Limb (tissue), 2 donors: ENCODE results near the gene SH3GL1.
A peak's percentile ranks its signal among the peaks of the same experiment; 100 is the strongest.

Experiments
- DNase-seq, 2 donors: peaks; one replicate each; pipeline ENCODE4 v3.0.0-alpha.2; 2016; ENCODE audit errors: extremely low spot score in 2 of 2

SH3GL1 gene

GRCh38 chr19:4376028-4376670 lies 24.2 kb downstream of the SH3GL1 start:
- no peak for DNase-seq

GRCh38 chr19:4375164-4376027 lies 25.0 kb downstream of the SH3GL1 start:
- DNase-seq = peak in 1 of 2 donors; percentile 60

GRCh38 chr19:4374498-4375163 lies 25.7 kb downstream of the SH3GL1 start:
- DNase-seq = peak in 1 of 2 donors; percentile 38

GRCh38 chr19:4373601-4374497 lies 26.5 kb downstream of the SH3GL1 start:
- peak in 1 of 2 donors; percentile 32 for DNase-seq

GRCh38 chr19:4373013-4373367 lies 27.4 kb downstream of the SH3GL1 start:
- no peak for DNase-seq

- DNase-seq = peak in 1 of 2 donors; percentile 35
These were observed 28.0 kb downstream of the SH3GL1 start for GRCh38 chr19:4372165-4373012.

- DNase-seq = peak in 1 of 2 donors; percentile 53
These were observed 28.8 kb downstream of the SH3GL1 start for GRCh38 chr19:4371247-4372164.

GRCh38 chr19:4370418-4371041 lies 29.8 kb downstream of the SH3GL1 start:
- DNase-seq = no peak

- no peak for DNase-seq
These were observed 30.5 kb downstream of the SH3GL1 start for GRCh38 chr19:4369888-4370260.

GRCh38 chr19:4369109-4369887 lies 31.0 kb downstream of the SH3GL1 start:
- DNase-seq = no peak

- DNase-seq = no peak
These were observed 32.1 kb downstream of the SH3GL1 start for GRCh38 chr19:4368128-4368820.

GRCh38 chr19:4367781-4368127 lies 32.6 kb downstream of the SH3GL1 start:
- no peak for DNase-seq

GRCh38 chr19:4367336-4367723 lies 33.0 kb downstream of the SH3GL1 start:
- DNase-seq = no peak

GRCh38 chr19:4366666-4367335 lies 33.5 kb downstream of the SH3GL1 start:
- no peak for DNase-seq

- DNase-seq = no peak
These were observed 34.3 kb downstream of the SH3GL1 start for GRCh38 chr19:4365791-4366665.

GRCh38 chr19:4365341-4365740 lies 35.0 kb downstream of the SH3GL1 start:
- DNase-seq = no peak
